Activated T-cell treated with anti-CD3 and anti-CD28 coated beads, Interleukin-2, amount 50 U/mL, for 4 hours (primary cell): ENCODE data around the gene SH2D5. TPM values are rescaled to one million over a fixed set of nuclear protein-coding genes. Genes with fewer than 3 reads are reported as not detected.

Experiments
- ATAC-seq, 2 donors: fragments of 200-7000 bp; cut with Tn5 transposase; one replicate each; pipeline ENCODE4 v1.10.0; 2021
- DNase-seq: peaks from one replicate; pipeline ENCODE4 v3.0.0-alpha.2; 2020
- H3K27me3 Mint-ChIP-seq: one replicate; pipeline ENCODE4 v1.8.0; 2021; ENCODE audit warnings: low read depth, mixed read lengths
- H3K36me3 Mint-ChIP-seq: one replicate; pipeline ENCODE4 v1.8.0; 2022; ENCODE audit warnings: mixed read lengths; ENCODE audit not compliant: insufficient read depth
- H3K4me1 Mint-ChIP-seq: one replicate; pipeline ENCODE4 v1.8.0; 2021; ENCODE audit warnings: low read depth, mixed read lengths
- H3K4me3 Mint-ChIP-seq: one replicate; pipeline ENCODE4 v1.8.0; 2021; ENCODE audit warnings: mild to moderate bottlenecking, moderate library complexity, mixed read lengths
- H3K9me3 Mint-ChIP-seq: one replicate; pipeline ENCODE4 v1.8.0; 2021; ENCODE audit warnings: mixed read lengths
- total RNA-seq, 3 donors: library from RNA; stranded (reverse); gene quantifications; one replicate each; pipeline ENCODE4 v1.2.1, GENCODE V29; 2021

SH2D5 gene
- total RNA-seq, 3 donors from 2014 or later, result 1.0 to 2.1 (median 1.1) TPM

GRCh38 chr1:20732071-20732587, 374 bp downstream of the SH2D5 start:
- DNase-seq (peak; percentile 57), ATAC-seq (peak; percentile 71 to 80)
- H3K27me3 Mint-ChIP-seq, result peaks cover 26% of the 10 kb centered on the region
- H3K4me3 Mint-ChIP-seq, result peak overlapping the region; percentile 83
- H3K4me1 Mint-ChIP-seq, result peaks cover 26% of the 10 kb centered on the region
- H3K9me3 Mint-ChIP-seq, result no peaks in the 10 kb centered on the region
- peaks cover 3% of the 10 kb centered on the region for H3K36me3 Mint-ChIP-seq

GRCh38 chr1:20731057-20731991, 1.2 kb downstream of the SH2D5 start:
- Mint-ChIP-seq H3K4me1 (peaks cover 26% of the 10 kb centered on the region), H3K36me3 (peaks cover 3% of the 10 kb centered on the region), H3K27me3 (peaks cover 26% of the 10 kb centered on the region), H3K4me3 (peak overlapping the region; percentile 76), H3K9me3 (no peaks in the 10 kb centered on the region)
- DNase-seq (no peak), ATAC-seq (peak; percentile 21 to 26)

DNA sequence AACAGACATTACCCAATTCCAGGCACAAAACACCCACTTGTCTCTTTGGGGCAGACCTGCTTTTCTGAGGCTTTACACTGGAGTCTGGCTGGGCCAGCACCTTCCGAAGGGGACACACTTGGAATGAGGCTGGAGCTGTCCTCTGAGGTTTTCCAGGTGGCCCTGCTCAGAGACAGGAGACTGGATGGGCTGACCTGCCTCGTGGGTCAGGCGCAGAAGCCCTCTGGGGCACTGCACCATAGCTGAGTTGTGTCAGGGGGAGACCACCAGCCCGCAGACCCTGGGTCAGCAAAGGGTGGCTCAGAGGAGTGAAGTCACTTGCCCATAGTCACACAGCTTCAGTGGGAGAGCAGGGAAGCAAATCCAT, 1.8 kb downstream of the SH2D5 start:
- no peaks in the 10 kb centered on the region for H3K36me3 Mint-ChIP-seq
- peaks cover 26% of the 10 kb centered on the region for H3K4me1 Mint-ChIP-seq
- H3K27me3 Mint-ChIP-seq, result peaks cover 26% of the 10 kb centered on the region
- ATAC-seq, result no peak
- peak overlapping the region; percentile 76 for H3K4me3 Mint-ChIP-seq
- no peaks in the 10 kb centered on the region for H3K9me3 Mint-ChIP-seq
- DNase-seq, result no peak

GRCh38 chr1:20729990-20730689, 2.4 kb downstream of the SH2D5 start:
- Mint-ChIP-seq H3K27me3 (peaks cover 26% of the 10 kb centered on the region), H3K36me3 (no peaks in the 10 kb centered on the region), H3K4me3 (peak overlapping the region; percentile 16), H3K4me1 (peaks cover 26% of the 10 kb centered on the region), H3K9me3 (no peaks in the 10 kb centered on the region)
- no peak for DNase-seq
- no peak for ATAC-seq

DNA sequence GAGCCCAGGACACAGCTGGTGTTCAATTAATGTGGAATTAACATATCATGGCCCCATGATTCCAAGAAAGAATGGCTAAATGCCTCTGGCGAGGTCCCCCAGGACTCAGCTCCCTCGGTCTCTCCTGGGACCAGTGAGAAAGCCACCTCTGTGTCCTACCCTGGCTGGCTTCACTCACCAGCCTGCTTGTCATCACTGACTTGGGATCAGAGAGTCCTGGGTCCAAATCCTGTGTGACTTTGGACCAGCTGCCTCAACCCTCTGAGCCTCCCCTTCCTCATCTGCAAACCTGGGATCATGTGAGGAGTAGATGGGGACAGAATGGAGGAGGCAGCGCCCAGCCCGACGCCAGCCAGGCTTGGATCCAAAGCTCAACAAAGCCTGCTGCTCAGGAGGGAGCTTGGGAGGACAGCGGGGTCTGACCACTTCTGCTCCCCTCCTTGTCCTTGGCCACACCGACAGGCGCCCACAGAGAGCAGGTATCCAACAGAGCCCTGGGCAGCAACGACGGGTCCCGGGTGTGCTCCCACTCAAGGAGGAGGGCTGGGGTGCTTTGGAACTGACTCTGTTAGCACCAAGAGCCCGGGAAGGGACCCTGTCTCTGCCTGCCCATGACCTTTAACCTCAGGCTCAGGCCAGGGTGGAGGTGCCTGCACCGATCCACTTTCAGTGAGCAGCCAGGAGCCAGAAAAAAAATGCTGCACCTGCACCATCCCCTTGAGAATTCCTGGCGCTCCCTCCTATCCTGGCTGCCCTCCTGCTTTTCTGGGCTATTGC, 3.2 kb downstream of the SH2D5 start:
- peaks cover 26% of the 10 kb centered on the region for H3K27me3 Mint-ChIP-seq
- H3K4me1 Mint-ChIP-seq, result peaks cover 26% of the 10 kb centered on the region
- ATAC-seq (no peak), DNase-seq (no peak)
- H3K4me3 Mint-ChIP-seq, result no peak overlapping the region
- no peaks in the 10 kb centered on the region for H3K9me3 Mint-ChIP-seq
- H3K36me3 Mint-ChIP-seq, result no peaks in the 10 kb centered on the region

DNA sequence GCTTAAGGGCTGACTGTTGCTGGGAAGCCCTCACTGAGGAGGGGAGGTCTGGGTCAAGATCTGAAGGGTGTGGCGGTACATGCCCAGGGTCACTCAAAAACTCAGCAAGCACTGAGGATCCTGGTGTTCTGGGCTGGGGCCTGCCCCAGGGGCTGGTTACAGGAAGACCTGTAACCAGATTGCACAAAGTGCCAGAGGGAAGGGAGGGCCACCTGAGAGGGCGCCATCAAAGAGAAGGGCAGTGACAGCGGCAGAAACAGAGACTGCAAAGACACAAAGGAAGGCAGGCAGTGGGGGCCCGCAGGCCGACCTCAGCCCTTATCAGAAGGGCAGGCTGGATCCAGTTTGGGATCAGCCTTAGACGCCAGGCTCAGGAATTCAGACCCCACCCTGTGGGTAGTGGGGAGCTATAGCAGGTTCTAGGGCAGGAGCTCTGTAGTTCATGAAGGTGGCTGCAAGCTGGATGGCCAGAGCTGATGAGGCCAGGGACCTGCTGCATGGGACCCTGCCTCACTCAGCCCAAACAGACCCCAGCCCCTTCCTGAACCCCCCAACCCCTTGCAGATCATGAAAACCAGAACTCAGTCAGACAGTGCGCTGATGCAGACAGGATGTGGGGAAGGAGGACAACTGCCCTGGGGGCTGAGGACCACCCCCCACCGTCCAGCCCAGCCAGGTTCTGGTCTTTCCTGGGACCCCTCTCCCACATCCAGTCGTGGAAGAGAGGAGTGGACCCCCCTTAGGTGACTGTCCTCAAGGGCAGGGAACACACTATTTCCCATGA, 3.9 kb downstream of the SH2D5 start:
- DNase-seq (no peak), ATAC-seq (no peak)
- H3K4me3 Mint-ChIP-seq, result no peak overlapping the region
- H3K4me1 Mint-ChIP-seq, result peaks cover 23% of the 10 kb centered on the region
- no peaks in the 10 kb centered on the region for H3K36me3 Mint-ChIP-seq
- H3K27me3 Mint-ChIP-seq, result peaks cover 26% of the 10 kb centered on the region
- H3K9me3 Mint-ChIP-seq, result no peaks in the 10 kb centered on the region

DNA sequence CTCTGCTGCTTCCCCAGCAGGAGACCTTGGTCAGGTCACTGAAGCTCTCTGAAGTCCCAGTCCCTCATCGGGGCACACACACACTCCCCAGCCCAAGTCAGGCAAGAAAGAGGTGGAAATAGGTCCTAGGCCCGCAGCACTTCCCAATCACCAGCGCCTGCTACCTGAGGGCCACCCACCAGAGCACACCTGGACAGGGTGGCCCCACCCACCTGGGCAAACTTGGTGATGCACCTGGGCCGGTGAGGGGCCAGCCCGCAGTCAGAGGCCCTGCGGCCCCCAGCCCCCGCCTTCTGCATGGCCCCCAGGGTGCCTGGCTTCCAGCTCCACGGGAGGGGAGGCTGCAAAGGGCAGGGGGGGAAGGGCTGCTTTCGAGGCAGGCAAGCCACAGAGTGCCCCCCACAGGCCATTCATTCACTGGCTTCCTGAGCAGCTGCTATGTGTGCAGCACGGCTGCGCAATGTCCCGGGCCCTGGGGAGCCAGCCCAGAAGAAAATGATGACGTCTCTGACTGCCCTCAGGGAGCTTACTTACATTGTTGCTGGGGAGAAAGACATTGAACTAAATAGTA, 4.7 kb downstream of the SH2D5 start:
- H3K27me3 Mint-ChIP-seq, result peaks cover 26% of the 10 kb centered on the region
- DNase-seq (no peak), ATAC-seq (no peak)
- no peaks in the 10 kb centered on the region for H3K36me3 Mint-ChIP-seq
- H3K4me1 Mint-ChIP-seq, result peaks cover 16% of the 10 kb centered on the region
- no peak overlapping the region for H3K4me3 Mint-ChIP-seq
- no peaks in the 10 kb centered on the region for H3K9me3 Mint-ChIP-seq

- DNase-seq (no peak), ATAC-seq (no peak)
- H3K27me3 Mint-ChIP-seq, result peaks cover 24% of the 10 kb centered on the region
- peaks cover 9% of the 10 kb centered on the region for H3K4me1 Mint-ChIP-seq
- H3K9me3 Mint-ChIP-seq, result no peaks in the 10 kb centered on the region
- no peaks in the 10 kb centered on the region for H3K36me3 Mint-ChIP-seq
- H3K4me3 Mint-ChIP-seq, result no peak overlapping the region
These were observed 5.4 kb downstream of the SH2D5 start for GRCh38 chr1:20726932-20727745.

DNA sequence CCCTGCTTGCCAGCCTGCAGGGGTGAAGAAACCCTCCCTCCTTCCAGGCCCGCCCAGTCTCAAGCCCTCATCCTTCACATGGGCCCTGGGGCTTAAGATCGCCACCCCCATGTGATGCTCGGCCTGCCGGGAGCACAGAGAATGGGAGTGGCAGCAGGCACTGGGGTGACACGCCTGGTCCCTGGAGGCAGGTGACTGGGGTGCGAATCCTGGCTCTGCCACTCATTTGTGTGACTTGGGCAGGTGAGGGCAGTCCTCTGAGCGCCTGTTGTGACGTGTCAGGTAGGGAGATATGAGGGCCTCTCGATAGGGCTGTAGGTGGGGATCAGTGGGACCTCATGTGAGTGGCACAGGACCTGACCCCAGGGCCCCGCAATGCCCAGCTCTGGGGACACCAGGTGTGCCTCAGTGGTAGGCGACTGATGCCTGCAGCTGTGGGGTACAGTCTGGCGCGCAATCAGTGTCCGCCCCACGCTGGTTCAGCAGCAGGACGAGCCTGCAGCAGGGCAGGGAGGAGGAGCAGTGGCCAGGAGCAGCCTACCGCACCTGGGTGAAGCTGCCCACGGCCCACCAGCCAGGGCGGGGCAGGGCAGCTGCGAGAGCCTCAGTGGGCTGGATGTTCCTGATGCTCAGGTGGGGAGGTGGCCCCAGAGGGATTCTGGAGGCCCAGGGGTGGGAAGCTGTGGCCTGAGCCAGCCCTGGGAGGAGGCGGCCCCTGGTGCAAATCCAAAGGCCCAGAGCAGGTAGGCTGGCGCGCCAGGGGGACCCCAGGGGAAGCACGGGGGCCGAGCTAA, 6.2 kb downstream of the SH2D5 start:
- ATAC-seq (no peak), DNase-seq (no peak)
- no peaks in the 10 kb centered on the region for H3K9me3 Mint-ChIP-seq
- peaks cover 8% of the 10 kb centered on the region for H3K4me1 Mint-ChIP-seq
- no peak overlapping the region for H3K4me3 Mint-ChIP-seq
- peaks cover 24% of the 10 kb centered on the region for H3K27me3 Mint-ChIP-seq
- no peaks in the 10 kb centered on the region for H3K36me3 Mint-ChIP-seq

DNA sequence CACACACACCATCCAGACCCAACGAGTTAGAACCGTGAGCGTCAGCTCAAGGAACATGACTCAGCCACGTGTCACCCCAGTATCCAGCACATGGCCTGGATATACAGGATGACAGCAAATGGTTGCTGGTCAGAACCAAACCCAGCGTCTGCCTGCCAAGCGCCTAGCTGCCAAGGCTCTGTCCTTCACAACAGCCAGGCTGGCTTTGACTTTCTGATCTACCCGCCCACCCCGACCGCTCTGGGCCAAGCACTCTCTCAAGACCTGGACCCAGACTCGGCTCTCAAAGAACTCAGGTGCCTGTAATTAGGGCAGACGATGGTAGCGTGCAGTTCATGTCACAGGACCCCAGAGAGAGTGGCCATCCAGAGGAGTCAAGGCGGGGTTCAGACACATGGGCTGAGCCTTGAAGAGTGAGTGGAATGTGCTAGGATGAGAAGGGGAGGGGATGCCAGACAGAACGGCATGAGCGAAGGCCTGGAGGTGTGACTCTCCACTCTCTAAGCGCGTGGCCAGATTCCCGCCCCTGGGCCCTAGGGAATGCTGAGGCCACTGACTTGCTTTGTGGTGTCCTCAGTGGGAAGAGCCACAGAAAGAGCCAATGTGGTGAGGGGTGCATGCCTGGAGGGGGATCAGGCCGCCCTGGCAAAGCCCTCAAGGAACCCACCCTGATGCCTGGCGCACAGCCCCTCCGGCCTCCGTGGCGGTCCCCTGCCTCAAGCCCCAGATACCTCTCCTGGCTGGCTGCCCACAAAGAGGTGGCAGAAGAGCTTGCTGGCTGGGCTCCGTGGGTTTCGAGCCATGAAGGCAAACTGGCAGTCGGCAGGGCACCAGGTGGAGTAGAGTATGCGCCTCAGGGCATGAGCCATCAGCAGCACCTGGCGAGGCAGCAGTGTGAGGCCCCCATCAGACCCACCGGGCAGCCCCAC, 7.0 kb downstream of the SH2D5 start:
- H3K4me3 Mint-ChIP-seq, result no peak overlapping the region
- no peaks in the 10 kb centered on the region for H3K36me3 Mint-ChIP-seq
- no peaks in the 10 kb centered on the region for H3K9me3 Mint-ChIP-seq
- peaks cover 18% of the 10 kb centered on the region for H3K27me3 Mint-ChIP-seq
- peaks cover 3% of the 10 kb centered on the region for H3K4me1 Mint-ChIP-seq
- ATAC-seq (no peak), DNase-seq (no peak)

GRCh38 chr1:20724364-20725188, 7.9 kb downstream of the SH2D5 start:
- no peaks in the 10 kb centered on the region for H3K36me3 Mint-ChIP-seq
- ATAC-seq, result no peak
- no peaks in the 10 kb centered on the region for H3K4me1 Mint-ChIP-seq
- H3K4me3 Mint-ChIP-seq, result no peak overlapping the region
- DNase-seq, result no peak
- peaks cover 12% of the 10 kb centered on the region for H3K27me3 Mint-ChIP-seq
- H3K9me3 Mint-ChIP-seq, result no peaks in the 10 kb centered on the region
